IMR-90 (cell line): ENCODE data around the gene SLX4. TPM values are rescaled to one million over a fixed set of nuclear protein-coding genes. Genes with fewer than 3 reads are reported as not detected.

ENCODE experiments used
- ATAC-seq: fragments of 200-7000 bp; cut with Tn5 transposase; 2 replicates; pipeline ENCODE4 v1.9.1; 2020; ENCODE audit warnings: low read depth, mild to moderate bottlenecking, moderate library complexity
- BruUV-seq: library from RNA; stranded (reverse); fragments of 400-500 nt; replicated peaks from 2 replicates; lab custom pipeline; 2021; lab: Mats Ljungman, UMichigan
- CTCF ChIA-PET: fragments of 300-600 bp; formaldehyde crosslinking; extraction: SDS; loops from one replicate; lab custom pipeline; 2021; ENCODE audit warnings: antibody characterized with exemption; lab: Yijun Ruan, JAX
- POLR2A ChIA-PET: fragments of 300-600 bp; sonication (Branson Sonifier 250); formaldehyde crosslinking; loops from one replicate; lab custom pipeline; 2022; ENCODE audit warnings: antibody characterized with exemption; ENCODE audit not compliant: unreplicated experiment; lab: Charles Lee
- DNase-seq: peaks from one replicate; pipeline ENCODE4 v3.0.0; 2013
- H2AFZ ChIP-seq: replicated peaks from 2 replicates; pipeline ENCODE3; 2013; ENCODE audit warnings: low read length, mild to moderate bottlenecking; ENCODE audit not compliant: poor library complexity
- H2AK5ac ChIP-seq: 2 replicates; pipeline ENCODE4 v1.6.1; 2013; ENCODE audit warnings: low read depth, low read length, inconsistent platforms
- H2AK9ac ChIP-seq: replicated peaks from 2 replicates; pipeline ENCODE3; 2013; ENCODE audit warnings: mild to moderate bottlenecking, low read depth, low read length, moderate library complexity; ENCODE audit not compliant: poor library complexity
- H2BK120ac ChIP-seq: 2 replicates; pipeline ENCODE4 v1.6.1; 2013; ENCODE audit warnings: low read depth, low read length, inconsistent platforms
- H2BK15ac ChIP-seq: 3 replicates; pipeline ENCODE4 v1.6.1; 2013; ENCODE audit warnings: low read depth, low read length, inconsistent platforms
- H2BK20ac ChIP-seq: 2 replicates; pipeline ENCODE4 v1.6.1; 2013; ENCODE audit warnings: low read depth, mild to moderate bottlenecking, inconsistent platforms, low read length, moderate library complexity
- H2BK5ac ChIP-seq: 2 replicates; pipeline ENCODE4 v1.6.1; 2013; ENCODE audit warnings: mild to moderate bottlenecking, low read depth, low read length, inconsistent platforms; ENCODE audit not compliant: poor library complexity, severe bottlenecking
- H3K14ac ChIP-seq: replicated peaks from 2 replicates; pipeline ENCODE4 v1.6.1; 2013; ENCODE audit warnings: low read depth, low read length, inconsistent platforms
- H3K18ac ChIP-seq: 2 replicates; pipeline ENCODE4 v1.6.1; 2013; ENCODE audit warnings: low read depth, low read length, control low read depth
- H3K23ac ChIP-seq: 2 replicates; pipeline ENCODE4 v1.6.1; 2013; ENCODE audit warnings: low read depth, low read length, inconsistent platforms
- H3K27ac ChIP-seq: 2 replicates; pipeline ENCODE4 v1.5.1; 2013; ENCODE audit warnings: mild to moderate bottlenecking, control low read depth, low read length; ENCODE audit not compliant: insufficient read depth
- H3K27me3 ChIP-seq: 2 replicates; pipeline ENCODE4 v1.6.1; 2013; ENCODE audit warnings: low read length; ENCODE audit not compliant: control insufficient read depth, insufficient read depth
- H3K36me3 ChIP-seq: 2 replicates; pipeline ENCODE4 v1.6.1; 2013; ENCODE audit warnings: low read length, mixed read lengths; ENCODE audit not compliant: control insufficient read depth, insufficient read depth
- H3K4ac ChIP-seq: 2 replicates; pipeline ENCODE4 v1.6.1; 2013; ENCODE audit warnings: low read depth, low read length, inconsistent platforms
- H3K4me1 ChIP-seq: 2 replicates; pipeline ENCODE4 v1.6.1; 2013; ENCODE audit warnings: low read length, mixed read lengths; ENCODE audit not compliant: control insufficient read depth, insufficient read depth
- H3K4me2 ChIP-seq: 2 replicates; pipeline ENCODE4 v1.6.1; 2013; ENCODE audit warnings: low read depth, mild to moderate bottlenecking, control low read depth, low read length, moderate library complexity
- H3K4me3 ChIP-seq: 2 replicates; pipeline ENCODE4 v1.5.1; 2013; ENCODE audit warnings: low read depth, mild to moderate bottlenecking, control low read depth, low read length, moderate library complexity; ENCODE audit not compliant: insufficient read depth
- H3K56ac ChIP-seq: 2 replicates; pipeline ENCODE4 v1.6.1; 2013; ENCODE audit warnings: low read length, inconsistent platforms; ENCODE audit not compliant: insufficient read depth; ENCODE audit errors: extremely low read depth
- H3K79me1 ChIP-seq, 2 experiments: 2 replicates each; pipeline ENCODE4 v1.6.1; 2013; ENCODE audit warnings: low read length in 2 of 2, inconsistent platforms in 1 of 2, low read depth in 1 of 2
- H3K9ac ChIP-seq: 2 replicates; pipeline ENCODE4 v1.6.1; 2013; ENCODE audit warnings: low read depth, low read length, control low read depth
- H3K9me1 ChIP-seq: 2 replicates; pipeline ENCODE4 v1.6.1; 2013; ENCODE audit warnings: low read length, inconsistent platforms; ENCODE audit not compliant: insufficient read depth
- H3K9me3 ChIP-seq: 2 replicates; pipeline ENCODE4 v1.6.1; 2013; ENCODE audit warnings: low read length; ENCODE audit not compliant: control insufficient read depth, insufficient read depth
- H4K20me1 ChIP-seq: 2 replicates; pipeline ENCODE4 v1.6.1; 2013; ENCODE audit warnings: low read length, inconsistent platforms; ENCODE audit not compliant: insufficient read depth
- H4K5ac ChIP-seq: 2 replicates; pipeline ENCODE4 v1.6.1; 2013; ENCODE audit warnings: mild to moderate bottlenecking, low read depth, low read length, control low read depth
- H4K8ac ChIP-seq, 2 experiments: 2 replicates each; pipeline ENCODE4 v1.6.1; 2013; ENCODE audit warnings: low read depth in 2 of 2, low read length in 2 of 2, control low read depth in 1 of 2, inconsistent platforms in 1 of 2
- H4K91ac ChIP-seq: 2 replicates; pipeline ENCODE4 v1.6.1; 2013; ENCODE audit warnings: low read depth, low read length, inconsistent platforms; ENCODE audit not compliant: insufficient read depth
- CTCF ChIP-seq: conservative IDR thresholded peaks from 2 replicates; pipeline ENCODE4 v1.5.1; 2012; ENCODE audit warnings: mild to moderate bottlenecking, low read depth, low read length, improper control_type of control experiment
- ELK1 ChIP-seq: fragments of 150-350 bp; IDR thresholded peaks from 2 replicates; pipeline ENCODE4 v1.6.1; 2016; ENCODE audit warnings: low read depth, mild to moderate bottlenecking, low read length, moderate library complexity, borderline replicate concordance
- NFE2L2 ChIP-seq: fragments of 150-350 bp; IDR thresholded peaks from 2 replicates; pipeline ENCODE4 v1.6.1; 2016; ENCODE audit warnings: low read depth, mild to moderate bottlenecking, low read length
- RFX5 ChIP-seq: IDR thresholded peaks from 2 replicates; pipeline ENCODE4 v1.8.0; 2012; ENCODE audit warnings: low read depth, mild to moderate bottlenecking, low read length, moderate library complexity
- WGBS, 2 experiments: methylation state at CpG; one replicate each; pipeline versions ENCODE4 v1.1.5 to v1.1.7; 2013; ENCODE audit warnings: missing lambda C conversion rate in 2 of 2; ENCODE audit not compliant: insufficient read length in 1 of 2; ENCODE audit errors: extremely low coverage in 2 of 2; 5-methylcytosine and 5-hydroxymethylcytosine counted together
- dilution Hi-C: fragments of 300-500 bp; cut with HindIII; formaldehyde crosslinking; loops from one replicate; pipeline ENCODE4 v1.14.3; 2018; ENCODE audit warnings: low sequenced_read_pairs; ENCODE audit not compliant: unreplicated experiment
- in situ Hi-C: fragments of 300-500 bp; cut with MboI; formaldehyde crosslinking; loops from 3 replicates; pipeline ENCODE4 v1.14.3; 2019; ENCODE audit warnings: low sequenced_read_pairs, inconsistent platforms, mixed read lengths
- intact Hi-C: fragments of 100-400 bp; cut with micrococcal nuclease; formaldehyde crosslinking; loops from 2 replicates; pipeline ENCODE4 v1.10.0; 2022
- polyA plus RNA-seq, 3 experiments: library from polyadenylated mRNA; depleted of rRNA; stranded (reverse); fragments of >200 nt; gene quantifications; 2 replicates each; pipeline ENCODE4 v1.2.3, GENCODE V29; 2012; ENCODE audit warnings: low replicate concordance in 1 of 3
- total RNA-seq: library from RNA; depleted of rRNA; stranded (reverse); fragments of >200 nt; gene quantifications from 2 replicates; pipeline ENCODE4 v1.2.3, GENCODE V29; 2012

The SLX4 gene
- total and polyA plus RNA-seq, 2 of the 4 experiments (the other 2 are of a cell fraction), result 1.3 to 3.1 TPM

DNA sequence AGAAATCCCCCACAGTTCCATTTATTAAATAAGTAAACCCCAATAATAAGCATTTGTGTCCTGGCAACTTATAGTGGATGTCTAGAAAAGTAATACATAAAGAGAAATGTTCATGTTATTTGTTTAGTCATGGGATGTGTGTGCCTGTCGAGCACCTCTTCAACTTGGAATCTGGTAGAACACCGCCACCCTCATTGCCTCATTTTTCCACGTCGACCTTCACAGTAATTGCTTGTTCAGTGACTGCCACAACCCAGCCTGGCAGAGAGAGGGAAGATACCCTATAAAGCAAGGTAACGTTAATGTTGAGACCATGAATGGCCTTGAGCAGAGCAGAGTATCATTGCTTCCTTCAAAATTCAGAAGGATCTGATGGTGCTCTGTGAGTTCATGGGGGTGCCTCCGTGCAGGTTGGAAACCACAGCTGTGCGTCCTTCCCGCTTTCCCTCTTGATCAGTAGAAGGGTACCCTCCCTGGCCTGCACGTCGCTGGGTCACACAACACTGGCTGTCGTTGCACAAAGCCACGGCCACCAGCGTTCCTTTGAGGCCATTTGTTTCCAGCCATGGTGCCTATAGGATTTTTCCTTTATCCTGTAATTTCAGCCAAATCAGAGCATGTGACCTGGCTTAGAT, 39.3 kb upstream of the SLX4 start:
- Histone ChIP-seq H3K4ac (no peak overlapping the region), H3K27me3 (no peaks in the 10 kb centered on the region), H2BK20ac (no peak overlapping the region), H3K36me3 (peaks cover 27% of the 10 kb centered on the region), H3K4me1 (peaks cover 4% of the 10 kb centered on the region), H3K9ac (no peak overlapping the region), H3K9me3 (no peaks in the 10 kb centered on the region), H2AK9ac (no peak overlapping the region), H3K56ac (no peak overlapping the region), H2BK120ac (no peak overlapping the region), H3K14ac (no peak overlapping the region), H2BK15ac (no peak overlapping the region), H3K18ac (no peak overlapping the region), H3K9me1 (peaks cover 17% of the 10 kb centered on the region), H4K5ac (no peak overlapping the region), H4K8ac (no peak overlapping the region), H2AK5ac (no peak overlapping the region), H2BK5ac (no peak overlapping the region), H3K79me1 (peaks cover 0 to 9% of the 10 kb centered on the region in 2 experiments; a peak in 2 of 4 replicates), H3K27ac (no peak overlapping the region), H3K4me2 (no peak overlapping the region), H3K4me3 (no peak overlapping the region), H4K91ac (no peak overlapping the region), H2AFZ (no peak overlapping the region), H3K23ac (no peak overlapping the region), H4K20me1 (peaks cover 10% of the 10 kb centered on the region)
- intact Hi-C loops (no loop called here), in situ Hi-C loops (no loop called here), dilution Hi-C loops (no loop called here)
- DNase-seq (no peak), ATAC-seq (no peak)
- TF ChIP-seq RFX5, result no peak
- no peak for TF ChIP-seq NFE2L2
- no peak for TF ChIP-seq ELK1
- no peak for TF ChIP-seq CTCF
- no TSS peak for BruUV-seq
- ChIA-PET CTCF (no interaction called here), POLR2A (no interaction called here)
- WGBS, 2 experiments, result 100% methylated on average over 1 of the region's 13 CpGs; no CpG with 5 or more reads in 1 of the 2 experiments
